Measurements from ENCODE around the gene NR2F2. TPM values are rescaled to one million over a fixed set of nuclear protein-coding genes. Genes with fewer than 3 reads are reported as not detected.

The NR2F2 gene
- total and polyA plus RNA-seq, 5 experiments from 2014 or later, result not detected

DNA sequence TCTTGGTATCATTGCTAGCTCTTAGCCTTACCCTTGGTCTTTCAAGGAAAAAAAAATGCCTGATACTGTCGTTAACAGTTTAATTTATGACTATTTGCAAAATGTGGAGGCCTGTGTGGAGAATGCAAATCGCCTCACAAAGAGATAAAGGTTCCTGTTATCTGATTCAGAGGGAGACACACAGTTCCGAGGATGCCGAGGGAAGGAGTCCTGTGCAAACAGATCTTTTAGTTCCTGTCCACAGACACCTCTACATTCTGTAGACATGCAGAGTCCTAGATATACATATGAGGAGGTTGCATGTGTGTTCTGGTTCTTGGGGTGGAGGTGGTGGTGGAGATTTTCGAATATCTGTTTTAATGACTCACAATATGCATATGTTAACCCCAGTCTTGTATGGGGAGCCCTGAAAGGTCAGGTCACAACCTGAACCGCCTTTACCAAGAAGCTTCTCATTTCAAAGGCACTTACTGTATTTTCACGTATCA is 5.7 kb downstream of the NR2F2 start:
- Mint-ChIP-seq H3K4me1 (peaks cover 6 to 22% (median 15%) of the 10 kb centered on the region in 4 donors), H3K4me3 (peak overlapping the region in 1 of 10 donors; percentile 2), H3K27me3 (peaks cover 40 to 85% (median 70%) of the 10 kb centered on the region in 5 donors), H3K36me3 (peaks cover 7 to 21% (median 14%) of the 10 kb centered on the region in 3 donors), H3K27ac (no peak overlapping the region), H3K9me3 (peaks cover 4 to 44% (median 17%) of the 10 kb centered on the region in 9 donors)
- DNase-seq (no peak), ATAC-seq (no peak)
- POLR2A ChIA-PET, result no interaction called here

DNA sequence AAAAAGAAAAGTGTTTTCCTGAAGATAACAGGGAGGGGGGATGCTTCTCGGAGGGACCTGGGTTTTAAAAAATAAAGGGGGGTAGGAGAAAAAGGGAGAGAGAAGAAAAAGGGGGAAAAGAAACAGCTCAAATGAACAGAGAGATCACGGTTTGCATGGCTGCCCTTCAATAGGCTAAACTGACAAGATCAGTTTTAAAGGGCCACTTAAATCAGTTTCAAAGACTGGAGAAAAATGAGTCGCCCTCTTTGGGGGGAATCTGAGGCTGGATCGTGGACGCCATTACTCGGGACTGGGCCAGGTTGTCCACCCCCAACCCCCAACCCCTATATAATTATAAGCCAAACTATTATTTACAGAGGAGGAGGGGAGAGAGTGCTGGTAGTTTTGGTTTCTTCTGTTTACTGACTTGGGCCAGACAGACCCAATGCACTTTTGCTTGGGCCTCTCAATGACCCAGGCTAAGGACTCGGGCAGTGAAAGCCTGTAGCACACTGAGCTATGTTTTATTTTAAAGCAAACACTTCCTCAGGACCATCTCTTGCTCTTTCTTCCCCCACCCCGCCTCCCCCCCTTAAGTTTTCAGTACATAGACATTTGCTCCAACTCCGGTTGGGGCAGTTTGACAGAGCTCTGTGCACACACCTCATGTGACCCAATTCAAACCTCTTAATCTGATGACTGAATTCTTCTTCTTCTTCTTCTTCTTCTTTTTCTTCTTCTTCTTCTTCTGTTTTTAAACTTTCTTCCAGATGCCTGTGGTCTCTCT is 6.3 kb downstream of the NR2F2 start:
- ATAC-seq (no peak), DNase-seq (no peak)
- POLR2A ChIA-PET, result no interaction called here
- no peak overlapping the region for H3K27ac Mint-ChIP-seq
- H3K4me1 Mint-ChIP-seq, result peaks cover 7 to 22% (median 14%) of the 10 kb centered on the region in 4 donors
- H3K27me3 Mint-ChIP-seq, result peaks cover 44 to 91% (median 69%) of the 10 kb centered on the region in 5 donors
- no peak overlapping the region for H3K4me3 Mint-ChIP-seq
- peaks cover 4 to 44% (median 16%) of the 10 kb centered on the region in 9 donors for H3K9me3 Mint-ChIP-seq
- H3K36me3 Mint-ChIP-seq, result peaks cover 9 to 23% (median 14%) of the 10 kb centered on the region in 3 donors

DNA sequence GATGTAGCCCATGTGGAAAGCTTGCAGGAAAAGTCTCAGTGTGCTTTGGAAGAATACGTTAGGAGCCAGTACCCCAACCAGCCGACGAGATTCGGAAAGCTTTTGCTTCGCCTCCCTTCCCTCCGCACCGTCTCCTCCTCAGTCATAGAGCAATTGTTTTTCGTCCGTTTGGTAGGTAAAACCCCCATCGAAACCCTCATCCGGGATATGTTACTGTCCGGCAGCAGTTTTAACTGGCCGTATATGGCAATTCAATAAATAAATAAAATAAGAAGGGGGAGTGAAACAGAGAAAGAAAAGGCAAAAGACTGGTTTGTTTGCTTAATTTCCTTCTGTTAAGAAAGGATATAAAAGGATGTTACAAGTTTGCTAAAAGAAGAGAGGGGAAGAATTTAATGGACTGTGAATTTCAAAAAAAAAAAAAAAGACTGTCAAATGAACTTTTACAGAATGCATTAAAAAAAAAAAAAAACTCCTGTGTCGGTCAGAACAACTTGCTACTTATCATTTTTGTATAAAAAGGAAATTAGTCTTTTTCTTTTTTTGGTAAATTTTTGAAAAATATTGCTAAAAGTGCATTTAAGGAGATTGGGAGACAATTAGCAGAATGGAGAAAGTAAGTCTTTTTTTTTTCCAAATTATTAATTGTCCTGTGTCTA is 7.0 kb downstream of the NR2F2 start:
- H3K27me3 Mint-ChIP-seq, result peaks cover 48 to 93% (median 73%) of the 10 kb centered on the region in 5 donors
- H3K36me3 Mint-ChIP-seq, result peaks cover 9 to 22% (median 14%) of the 10 kb centered on the region in 3 donors
- peaks cover 4 to 44% (median 13%) of the 10 kb centered on the region in 9 donors for H3K9me3 Mint-ChIP-seq
- POLR2A ChIA-PET, result no interaction called here
- no peak for ATAC-seq
- H3K4me1 Mint-ChIP-seq, result peaks cover 7 to 20% (median 13%) of the 10 kb centered on the region in 4 donors
- no peak overlapping the region for H3K4me3 Mint-ChIP-seq
- no peak overlapping the region for H3K27ac Mint-ChIP-seq
- no peak for DNase-seq

DNA sequence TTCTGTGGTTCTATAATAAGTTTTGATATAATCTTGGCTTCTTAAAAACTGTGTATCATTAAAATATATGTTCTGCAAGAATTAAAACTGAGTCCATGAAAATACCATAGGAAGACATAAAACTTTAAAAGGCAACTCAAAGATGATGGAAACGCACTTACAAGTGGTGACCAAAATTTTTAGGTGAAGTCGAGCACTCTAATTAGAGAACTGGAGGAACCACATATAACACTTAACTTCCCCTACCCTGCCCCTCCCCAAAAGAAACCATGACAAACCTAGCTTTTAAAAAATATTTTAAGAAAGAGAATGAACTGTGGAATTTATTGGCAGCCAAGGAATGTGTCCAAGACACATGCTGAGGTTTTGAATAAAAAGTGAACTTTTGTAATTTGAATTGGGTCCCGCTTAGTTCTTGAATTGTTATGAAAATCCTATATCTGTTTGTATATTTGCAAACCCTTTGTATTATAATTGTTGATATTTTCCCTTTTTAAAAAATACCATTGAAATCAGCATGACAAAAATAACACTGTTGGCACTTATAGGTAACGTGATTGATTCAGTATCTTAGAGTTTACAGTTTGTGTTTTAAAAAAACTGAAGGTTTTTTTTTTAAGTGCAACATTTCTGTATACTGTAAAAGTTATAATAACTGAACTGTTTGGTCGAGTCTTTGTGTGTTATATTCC is 7.7 kb downstream of the NR2F2 start:
- Mint-ChIP-seq H3K27me3 (peaks cover 54 to 93% (median 79%) of the 10 kb centered on the region in 5 donors), H3K9me3 (peaks cover 4 to 48% (median 13%) of the 10 kb centered on the region in 9 donors), H3K4me1 (peaks cover 5 to 15% (median 9%) of the 10 kb centered on the region in 4 donors), H3K4me3 (no peak overlapping the region), H3K27ac (no peak overlapping the region), H3K36me3 (peaks cover 9 to 24% (median 14%) of the 10 kb centered on the region in 3 donors)
- ATAC-seq, result no peak
- no peak for DNase-seq
- POLR2A ChIA-PET, result no interaction called here

DNA sequence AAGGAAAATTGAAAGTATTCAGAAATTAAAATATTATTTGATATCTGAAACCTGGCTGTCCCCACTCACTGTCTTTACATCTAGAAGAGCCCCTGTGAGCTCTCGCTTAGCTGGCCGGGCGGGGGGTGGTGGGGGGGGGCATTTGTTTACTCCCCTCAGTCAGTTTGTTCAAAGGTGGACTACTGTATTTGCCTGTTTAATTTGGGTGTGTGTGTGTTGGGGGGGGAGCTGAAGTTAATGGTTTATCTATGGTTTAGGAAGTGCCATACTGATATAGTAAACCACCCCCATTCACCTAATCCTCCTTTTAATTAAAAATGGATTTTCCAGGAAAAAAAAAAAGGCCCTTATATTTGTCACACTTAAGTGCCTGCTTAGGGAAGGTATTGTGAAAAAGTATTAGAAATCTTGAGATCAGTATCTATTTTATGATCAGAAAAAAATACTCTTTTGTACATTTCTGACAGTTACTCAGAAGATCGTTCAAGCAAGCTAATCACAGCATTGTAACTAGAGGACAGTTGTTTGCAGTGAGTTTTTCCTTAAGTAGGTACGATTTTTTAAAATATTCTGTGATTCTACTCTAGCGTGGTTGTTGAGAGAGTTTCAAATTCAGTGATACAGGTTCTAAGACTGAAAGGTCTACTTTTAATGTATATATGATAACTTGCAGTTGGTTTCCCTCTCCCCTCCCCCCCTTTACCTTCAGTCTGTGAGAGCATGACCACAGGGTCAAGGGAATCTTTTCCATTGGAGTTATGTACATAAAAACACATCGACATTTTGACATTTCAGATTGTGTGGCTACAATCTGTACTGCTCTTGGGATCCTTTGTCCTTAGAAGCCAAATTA is 8.5 kb downstream of the NR2F2 start:
- DNase-seq (no peak), ATAC-seq (no peak)
- H3K4me3 Mint-ChIP-seq, result no peak overlapping the region
- peaks cover 4 to 52% (median 13%) of the 10 kb centered on the region in 9 donors for H3K9me3 Mint-ChIP-seq
- POLR2A ChIA-PET, result no interaction called here
- H3K27ac Mint-ChIP-seq, result no peak overlapping the region
- peaks cover 3 to 11% (median 7%) of the 10 kb centered on the region in 4 donors for H3K4me1 Mint-ChIP-seq
- H3K36me3 Mint-ChIP-seq, result peaks cover 9 to 22% (median 14%) of the 10 kb centered on the region in 3 donors
- peaks cover 60 to 93% (median 81%) of the 10 kb centered on the region in 5 donors for H3K27me3 Mint-ChIP-seq

DNA sequence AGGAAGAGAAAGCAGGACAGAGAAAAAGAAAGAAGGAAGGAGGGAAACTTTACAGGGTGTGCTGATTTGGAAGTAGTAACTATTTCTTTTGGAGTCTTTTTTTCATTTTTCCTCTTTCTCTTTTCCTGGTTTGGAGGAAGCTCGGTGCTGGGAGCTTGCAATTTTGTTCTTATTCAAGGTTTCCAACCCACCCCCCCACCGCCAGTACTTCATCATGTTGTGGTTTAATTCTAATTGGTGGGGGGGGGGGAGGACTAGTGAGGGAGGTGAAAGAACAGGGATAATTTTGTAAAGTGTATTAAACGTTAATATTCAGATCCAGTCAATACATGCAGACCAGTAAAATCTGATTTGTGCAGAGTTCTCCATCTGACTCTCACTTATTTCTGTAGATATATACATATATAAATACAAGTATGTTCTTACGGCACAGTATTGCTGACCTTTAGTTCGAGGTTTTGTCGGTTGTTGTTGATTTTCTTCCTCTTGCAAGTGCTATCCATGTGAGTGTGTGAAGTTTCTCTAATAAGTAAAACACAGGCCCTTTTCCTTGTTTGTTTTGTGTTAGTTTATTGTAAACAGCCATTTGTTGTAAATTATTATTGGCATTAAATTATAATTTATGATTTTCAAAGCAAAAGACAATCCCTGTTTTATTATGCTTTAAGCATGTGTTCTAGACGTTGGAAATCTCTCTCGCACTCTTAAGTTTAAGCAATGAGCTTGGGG is 9.3 kb downstream of the NR2F2 start:
- ATAC-seq (no peak), DNase-seq (no peak)
- H3K27me3 Mint-ChIP-seq, result peaks cover 65 to 93% (median 83%) of the 10 kb centered on the region in 5 donors
- H3K4me1 Mint-ChIP-seq, result peaks cover 3 to 14% (median 7%) of the 10 kb centered on the region in 4 donors
- H3K4me3 Mint-ChIP-seq, result peak overlapping the region in 4 of 10 donors; percentile 14 to 59 (median 32)
- peaks cover 9 to 22% (median 14%) of the 10 kb centered on the region in 3 donors for H3K36me3 Mint-ChIP-seq
- POLR2A ChIA-PET, result no interaction called here
- H3K27ac Mint-ChIP-seq, result no peak overlapping the region
- peaks cover 4 to 57% (median 16%) of the 10 kb centered on the region in 9 donors for H3K9me3 Mint-ChIP-seq

DNA sequence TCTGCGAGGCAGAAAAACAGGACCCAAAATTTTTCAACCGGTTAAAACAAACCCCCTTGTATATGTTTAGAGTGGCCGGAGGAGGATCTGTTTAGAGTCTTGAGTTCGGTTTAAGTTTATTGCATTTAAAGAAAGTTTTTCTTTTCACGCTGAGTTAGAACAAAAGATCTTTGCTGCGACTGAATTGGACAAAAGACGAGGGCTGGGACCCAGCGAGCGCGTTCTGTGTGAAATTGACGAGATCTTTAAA is 9.8 kb downstream of the NR2F2 start:
- H3K27ac Mint-ChIP-seq, result no peak overlapping the region
- ATAC-seq (no peak), DNase-seq (no peak)
- peaks cover 9 to 20% (median 14%) of the 10 kb centered on the region in 3 donors for H3K36me3 Mint-ChIP-seq
- H3K9me3 Mint-ChIP-seq, result peaks cover 4 to 54% (median 16%) of the 10 kb centered on the region in 9 donors
- H3K4me3 Mint-ChIP-seq, result peak overlapping the region in 4 of 10 donors; percentile 14 to 59 (median 24)
- H3K27me3 Mint-ChIP-seq, result peaks cover 65 to 93% (median 83%) of the 10 kb centered on the region in 5 donors
- POLR2A ChIA-PET, result no interaction called here
- H3K4me1 Mint-ChIP-seq, result peaks cover 3 to 14% (median 7%) of the 10 kb centered on the region in 4 donors

DNA sequence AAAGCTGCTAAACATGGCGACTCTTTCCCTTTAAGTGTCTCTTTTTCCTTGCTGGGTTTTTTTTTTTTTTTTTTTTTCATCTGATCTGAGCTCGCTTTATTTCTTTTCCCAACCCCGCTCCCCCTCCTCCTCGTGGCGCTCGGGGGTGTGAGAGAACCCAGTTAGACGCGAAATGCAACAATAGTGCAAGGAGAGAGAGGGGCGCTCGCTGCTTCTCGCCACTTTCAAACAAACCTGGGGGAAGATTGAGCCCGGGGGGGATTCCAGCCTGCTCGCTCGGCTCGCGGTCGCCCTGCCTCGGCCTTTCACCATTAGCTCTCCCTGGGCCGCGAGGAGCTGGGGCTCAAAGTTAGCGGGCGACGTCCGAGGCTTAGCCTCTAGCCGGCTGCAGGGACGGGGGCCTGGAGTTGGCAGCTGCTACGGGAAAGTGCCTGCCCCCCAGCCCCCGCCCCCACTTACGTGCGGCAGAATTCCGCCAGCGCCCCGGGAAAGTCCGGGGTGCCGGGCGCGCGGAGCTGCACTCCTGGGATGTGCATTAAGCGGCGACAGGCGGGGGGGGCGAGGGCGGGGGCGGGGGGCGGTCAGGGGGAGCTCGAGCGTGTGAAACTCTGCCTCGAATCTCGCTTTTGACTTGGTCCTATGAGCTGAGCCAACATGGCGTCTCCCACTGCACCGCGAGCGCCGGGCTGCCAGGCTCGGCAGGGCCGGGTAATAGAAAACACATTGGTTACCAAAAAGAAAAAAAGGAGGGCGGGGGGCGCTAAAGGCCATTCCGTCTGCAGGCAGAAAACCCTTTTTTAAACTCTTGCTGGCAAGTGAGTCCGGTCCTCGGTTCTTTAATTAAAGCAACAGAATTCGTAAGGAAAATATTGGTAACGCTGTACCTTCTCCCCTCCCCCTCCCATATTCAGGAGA is 10.4 kb downstream of the NR2F2 start:
- Mint-ChIP-seq H3K36me3 (peaks cover 9 to 21% (median 14%) of the 10 kb centered on the region in 3 donors), H3K27ac (peak overlapping the region in 1 of 10 donors; percentile 44), H3K4me1 (peaks cover 3 to 17% (median 9%) of the 10 kb centered on the region in 4 donors), H3K27me3 (peaks cover 64 to 93% (median 82%) of the 10 kb centered on the region in 5 donors), H3K4me3 (peak overlapping the region in 6 of 10 donors; percentile 26 to 59 (median 50)), H3K9me3 (peaks cover 4 to 53% (median 16%) of the 10 kb centered on the region in 9 donors)
- DNase-seq (no peak), ATAC-seq (no peak)
- POLR2A ChIA-PET, result no interaction called here

DNA sequence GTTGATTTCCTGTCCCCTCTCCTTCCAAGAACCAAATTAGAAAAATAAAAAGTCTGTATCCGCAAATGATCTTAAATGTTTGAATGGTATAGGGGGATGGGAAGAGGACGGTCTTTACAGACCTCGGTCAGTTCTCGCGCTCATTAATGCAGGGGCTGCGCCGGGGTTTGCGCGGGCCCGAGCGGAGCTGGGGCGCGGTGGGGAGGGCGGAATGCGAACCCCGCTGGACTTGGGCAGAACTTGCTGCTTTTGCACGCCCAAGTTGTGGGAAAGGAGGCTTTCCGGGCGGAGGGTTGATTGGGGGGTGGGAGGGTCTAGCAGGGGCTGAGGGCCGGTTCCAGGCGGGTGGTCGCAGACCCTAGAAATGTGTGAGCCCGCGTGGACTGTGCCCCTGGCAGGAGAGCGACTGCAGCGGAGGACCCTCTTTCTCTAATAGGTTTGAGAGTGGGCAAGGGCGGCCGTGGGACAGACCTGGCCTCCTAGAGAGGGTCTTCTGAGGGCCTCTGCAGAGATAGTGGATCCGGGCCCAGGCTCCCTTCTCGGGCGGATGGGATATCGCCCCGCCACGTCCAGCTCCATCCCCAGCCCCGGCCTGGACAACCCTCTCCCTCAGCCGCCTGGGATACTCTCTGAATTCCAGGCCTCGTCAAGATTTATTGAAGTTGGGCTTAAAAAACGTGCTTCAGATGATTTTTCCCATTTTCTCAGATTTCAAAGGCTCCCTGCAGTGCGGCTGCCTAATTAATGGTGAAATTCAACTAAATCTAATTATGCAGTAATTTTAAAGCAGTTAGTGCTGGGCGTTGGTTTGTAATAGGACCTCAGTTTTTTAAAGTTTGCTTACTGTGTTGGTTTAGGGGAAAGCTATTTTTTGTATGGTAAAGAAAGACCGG is 11.3 kb downstream of the NR2F2 start:
- peaks cover 4 to 48% (median 13%) of the 10 kb centered on the region in 9 donors for H3K9me3 Mint-ChIP-seq
- H3K27me3 Mint-ChIP-seq, result peaks cover 60 to 93% (median 80%) of the 10 kb centered on the region in 5 donors
- peak overlapping the region in 1 of 10 donors; percentile 44 for H3K27ac Mint-ChIP-seq
- H3K4me1 Mint-ChIP-seq, result peaks cover 3 to 21% (median 9%) of the 10 kb centered on the region in 4 donors
- POLR2A ChIA-PET, result no interaction called here
- ATAC-seq (no peak), DNase-seq (no peak)
- peaks cover 9 to 18% (median 14%) of the 10 kb centered on the region in 3 donors for H3K36me3 Mint-ChIP-seq
- peak overlapping the region in 6 of 10 donors; percentile 26 to 55 (median 50) for H3K4me3 Mint-ChIP-seq

Measured in naive thymus-derived CD8-positive, alpha-beta T cell (primary cell).